HCT116 (cell line): Measurements from ENCODE around the gene PRDX3.

ENCODE experiments used
- EZH2 ChIP-seq: fragments of 200-600 bp; sonication (generic); IDR thresholded peaks from 2 replicates; pipeline ENCODE4 v1.6.1; 2017; ENCODE audit warnings: antibody characterized with exemption, mixed run types
- EZH2phosphoT487 ChIP-seq: fragments of 200-600 bp; IDR thresholded peaks from 2 replicates; pipeline ENCODE4 v1.6.1; 2018; ENCODE audit warnings: antibody characterized with exemption, borderline replicate concordance
- JUND ChIP-seq: IDR thresholded peaks from 2 replicates; pipeline ENCODE4 v1.6.1; 2012
- POLR2AphosphoS5 ChIP-seq: IDR thresholded peaks from 2 replicates; pipeline ENCODE4 v1.6.1; 2011; ENCODE audit warnings: mild to moderate bottlenecking, low read depth, low read length, moderate library complexity
- SP1 ChIP-seq: IDR thresholded peaks from 2 replicates; pipeline ENCODE4 v1.6.1; 2012; ENCODE audit warnings: low read depth
- TF ChIP-seq, protein P1 (sequence below), 3 experiments: fragments of 200-600 bp in 1 of 3; sonication (generic) in 1 of 3; IDR thresholded peaks in 2 of 3; conservative IDR thresholded peaks in 1 of 3; 2 replicates each; pipeline ENCODE4 v1.5.1; 2012 to 2017; ENCODE audit warnings: low read depth in 2 of 3, low read length in 2 of 3, antibody characterized with exemption in 1 of 3, borderline replicate concordance in 1 of 3, control low read depth in 1 of 3, mild to moderate bottlenecking in 1 of 3, mixed read lengths in 1 of 3, mixed run types in 1 of 3, moderate library complexity in 1 of 3; ENCODE audit not compliant: insufficient read depth in 1 of 3

DNA sequence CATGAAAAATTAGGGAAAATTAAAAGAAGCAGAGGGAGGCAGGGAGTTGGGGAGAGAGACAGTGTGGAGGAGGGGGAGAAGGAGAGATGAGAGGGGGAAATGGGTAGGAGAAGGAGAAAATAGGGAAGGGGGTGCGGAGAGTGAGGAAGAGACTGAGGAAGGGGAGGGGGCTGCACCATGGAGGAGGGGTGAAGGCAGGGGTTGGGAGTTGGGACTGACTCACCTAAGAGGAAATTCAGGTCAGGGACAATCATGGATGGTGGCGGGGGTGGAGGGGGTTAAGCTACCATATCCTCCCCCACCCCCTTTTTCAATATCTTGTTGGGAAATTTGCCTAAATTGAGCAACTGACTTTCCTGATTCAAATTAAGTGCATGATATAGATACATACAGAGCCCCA lies 36.8 kb upstream of the PRDX3 start:
- TF ChIP-seq, protein P1, sequence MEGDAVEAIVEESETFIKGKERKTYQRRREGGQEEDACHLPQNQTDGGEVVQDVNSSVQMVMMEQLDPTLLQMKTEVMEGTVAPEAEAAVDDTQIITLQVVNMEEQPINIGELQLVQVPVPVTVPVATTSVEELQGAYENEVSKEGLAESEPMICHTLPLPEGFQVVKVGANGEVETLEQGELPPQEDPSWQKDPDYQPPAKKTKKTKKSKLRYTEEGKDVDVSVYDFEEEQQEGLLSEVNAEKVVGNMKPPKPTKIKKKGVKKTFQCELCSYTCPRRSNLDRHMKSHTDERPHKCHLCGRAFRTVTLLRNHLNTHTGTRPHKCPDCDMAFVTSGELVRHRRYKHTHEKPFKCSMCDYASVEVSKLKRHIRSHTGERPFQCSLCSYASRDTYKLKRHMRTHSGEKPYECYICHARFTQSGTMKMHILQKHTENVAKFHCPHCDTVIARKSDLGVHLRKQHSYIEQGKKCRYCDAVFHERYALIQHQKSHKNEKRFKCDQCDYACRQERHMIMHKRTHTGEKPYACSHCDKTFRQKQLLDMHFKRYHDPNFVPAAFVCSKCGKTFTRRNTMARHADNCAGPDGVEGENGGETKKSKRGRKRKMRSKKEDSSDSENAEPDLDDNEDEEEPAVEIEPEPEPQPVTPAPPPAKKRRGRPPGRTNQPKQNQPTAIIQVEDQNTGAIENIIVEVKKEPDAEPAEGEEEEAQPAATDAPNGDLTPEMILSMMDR (IDR thresholded peaks at IDR 0.05 in 2 of 3, conservative IDR thresholded peaks at IDR 0.05 in 1 of 3; ENCODE audit: borderline replicate concordance in 1 of 3, insufficient read depth in 1 of 3, low read depth in 2 of 3, low read length in 2 of 3): no peak
- TF ChIP-seq EZH2 (no peak), SP1 (no peak), POLR2AphosphoS5 (no peak), JUND (no peak), EZH2phosphoT487 (no peak)
